ENCODE measurements around the gene SERPINA3.
"Not testable (repeated sequence)": the region's sequence is repeated elsewhere in the genome, so short reads cannot be mapped to it uniquely, and the experiment has no call there.

GRCh38 chr14:94637814-94638213 lies 25.6 kb downstream of the SERPINA3 start:
- TF ChIP-seq CTCF, POLR2A (IDR thresholded peaks at IDR 0.05): not testable (repeated sequence)

Data from testis (tissue), 2 donors.